ENCODE measurements around the gene RNASE8.

- no peak for TF ChIP-seq POLR2AphosphoS5 (IDR thresholded peaks at IDR 0.05; ENCODE audit: low read depth, low read length)
- no peak for TF ChIP-seq POLR2A (IDR thresholded peaks at IDR 0.05; ENCODE audit: low read depth, low read length)
Observed at GRCh38 chr14:21097636-21098075, 40.0 kb downstream of the RNASE8 start.

All from GM12891 (cell line).